GM19455 (cell line): Measurements from ENCODE around the gene RNF223.
"Not testable (repeated sequence)": the region's sequence is repeated elsewhere in the genome, so short reads cannot be mapped to it uniquely, and the experiment has no call there.

Source experiments
- ATAC-seq: cut with Tn5 transposase; IDR thresholded peaks from one replicate; pipeline ENCODE4 v1.9.1; 2021; ENCODE audit not compliant: unreplicated experiment

Gene RNF223

DNA sequence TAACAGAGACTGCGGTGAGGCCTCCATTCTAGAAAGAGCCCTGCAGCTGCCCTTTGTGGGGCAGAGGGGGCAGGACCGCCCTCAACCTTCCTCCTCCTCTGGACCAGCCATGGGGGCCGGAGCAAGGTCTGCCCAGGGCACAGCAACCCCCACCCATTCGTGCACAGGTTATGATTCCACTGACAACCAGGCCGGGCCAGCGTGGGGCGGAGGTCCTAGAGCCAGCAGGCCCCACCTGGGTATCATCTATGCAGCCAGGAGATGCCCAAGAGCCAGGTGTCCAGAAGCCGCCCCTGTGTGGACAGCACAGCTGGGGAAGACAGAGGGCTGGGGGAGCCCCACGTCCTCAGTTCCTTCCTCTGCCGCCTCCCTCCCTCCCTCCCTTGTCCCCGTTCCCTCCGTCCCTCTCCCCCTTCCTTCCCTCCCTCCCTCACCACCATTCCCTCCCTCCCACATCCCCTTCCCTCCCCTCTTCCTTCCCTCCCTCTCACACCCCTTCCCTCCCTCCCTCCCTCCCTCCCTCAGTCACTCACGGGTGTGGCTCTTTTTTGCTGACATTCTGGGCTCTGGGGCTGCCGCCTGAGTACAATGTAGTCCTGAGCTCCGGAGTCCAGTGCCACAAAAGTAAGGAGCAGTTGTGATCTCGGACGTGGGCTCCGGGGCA lies 12.3 kb downstream of the RNF223 start:
- no peak for ATAC-seq

DNA sequence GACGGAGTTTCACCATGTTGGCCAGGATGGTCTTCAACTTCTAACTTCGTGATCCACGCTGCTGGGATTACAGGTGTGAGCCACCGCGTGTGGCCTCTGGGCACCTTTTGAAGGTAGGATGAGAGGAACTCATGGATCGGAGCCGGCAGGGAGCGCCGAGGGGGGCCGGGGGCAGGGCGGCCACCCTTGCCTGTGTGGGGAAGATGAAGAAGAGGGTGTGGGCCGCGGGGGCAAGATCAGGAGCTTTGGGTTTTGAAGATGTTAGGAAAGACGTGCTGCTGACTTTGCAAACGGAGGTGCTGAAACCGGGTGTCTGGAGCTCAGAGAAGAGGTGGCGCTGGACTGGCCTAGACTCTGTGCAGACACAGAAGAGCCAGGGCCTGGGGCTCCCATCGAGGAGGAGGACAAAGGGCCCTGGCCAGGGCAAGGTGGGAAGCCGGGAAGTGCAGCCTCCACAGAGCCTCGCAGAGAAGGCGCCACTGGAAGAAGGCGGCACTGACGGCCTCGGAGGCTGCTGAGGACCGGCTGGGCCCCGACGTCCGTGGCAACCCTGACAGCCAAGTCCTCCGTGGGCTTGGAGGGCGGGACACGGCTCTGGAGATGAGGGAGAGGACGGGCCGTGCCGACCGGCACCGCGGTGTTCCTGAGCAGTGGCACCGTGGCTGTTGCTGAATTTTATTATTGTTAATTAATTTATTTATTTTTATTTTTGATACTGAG lies 13.7 kb downstream of the RNF223 start:
- no peak for ATAC-seq

- ATAC-seq, result peak; percentile 72
Observed at GRCh38 chr1:1059494-1060280, 14.4 kb downstream of the RNF223 start.

- ATAC-seq, result peak; percentile 38
Observed at GRCh38 chr1:1058921-1059493, 15.1 kb downstream of the RNF223 start.

GRCh38 chr1:1058088-1058905 lies 15.8 kb downstream of the RNF223 start:
- no peak for ATAC-seq

- not testable (repeated sequence) for ATAC-seq
Observed at GRCh38 chr1:1057769-1058087, 16.4 kb downstream of the RNF223 start.

- no peak for ATAC-seq
Observed at GRCh38 chr1:1055841-1056736, 18.0 kb downstream of the RNF223 start.

- no peak for ATAC-seq
Observed at GRCh38 chr1:1054971-1055370, 19.1 kb downstream of the RNF223 start.

- ATAC-seq, result no peak
Observed at GRCh38 chr1:1054099-1054700, 19.9 kb downstream of the RNF223 start.

GRCh38 chr1:1053682-1054081 lies 20.4 kb downstream of the RNF223 start:
- ATAC-seq, result no peak

- ATAC-seq, result no peak
Observed at GRCh38 chr1:1053022-1053421, 21.1 kb downstream of the RNF223 start.

- no peak for ATAC-seq
Observed at GRCh38 chr1:1052003-1052840, 21.9 kb downstream of the RNF223 start.

GRCh38 chr1:1051127-1051810 lies 22.8 kb downstream of the RNF223 start:
- no peak for ATAC-seq

DNA sequence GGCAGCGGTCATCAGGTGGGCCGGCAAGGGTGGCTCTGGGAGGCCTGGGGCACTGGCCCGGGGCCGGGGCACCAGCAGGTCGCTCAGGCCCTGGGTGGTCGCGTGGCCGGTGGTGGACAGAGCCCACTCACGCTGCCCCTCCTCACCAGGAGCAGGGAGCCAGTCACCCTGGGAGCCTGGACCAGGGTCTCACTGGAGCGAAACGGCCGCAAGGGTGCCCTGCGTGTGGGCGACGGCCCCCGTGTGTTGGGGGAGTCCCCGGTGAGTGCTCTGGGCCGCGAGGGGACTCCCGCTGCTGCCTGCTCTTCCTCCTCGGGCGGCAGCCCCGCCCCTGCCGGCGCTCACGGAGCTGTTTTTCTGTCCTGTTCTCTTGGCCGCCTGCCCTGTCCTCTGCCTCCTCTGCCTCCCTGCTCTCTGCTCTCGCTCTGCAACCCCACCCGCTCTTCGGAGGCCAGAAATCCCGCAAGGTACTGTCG lies 23.5 kb downstream of the RNF223 start:
- ATAC-seq, result no peak

GRCh38 chr1:1049318-1050165 lies 24.6 kb downstream of the RNF223 start:
- ATAC-seq, result no peak

- no peak for ATAC-seq
Observed at GRCh38 chr1:1048765-1049164, 25.3 kb downstream of the RNF223 start.

DNA sequence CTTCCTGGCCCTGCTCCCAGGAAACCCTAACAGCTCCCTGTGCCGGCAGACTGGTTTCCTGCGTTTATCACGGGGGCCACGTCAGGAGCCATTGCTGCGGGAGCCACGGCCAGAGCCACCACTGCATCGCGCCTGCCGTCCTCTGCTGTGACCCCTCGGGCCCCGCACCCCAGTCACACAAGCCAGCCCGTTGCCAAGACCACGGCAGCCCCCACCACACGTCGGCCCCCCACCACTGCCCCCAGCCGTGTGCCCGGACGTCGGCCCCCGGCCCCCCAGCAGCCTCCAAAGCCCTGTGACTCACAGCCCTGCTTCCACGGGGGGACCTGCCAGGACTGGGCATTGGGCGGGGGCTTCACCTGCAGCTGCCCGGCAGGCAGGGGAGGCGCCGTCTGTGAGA lies 26.1 kb downstream of the RNF223 start:
- ATAC-seq, result no peak
